K562 (cell line): Measurements from ENCODE around the gene ASB15. TPM values are rescaled to one million over a fixed set of nuclear protein-coding genes. Genes with fewer than 3 reads are reported as not detected.

ENCODE experiments used
- ATAC-seq: fragments of 200-7000 bp; cut with Tn5 transposase; 3 replicates; pipeline ENCODE4 v1.9.1; 2020; ENCODE audit warnings: moderate library complexity
- BruUV-seq: library from RNA; stranded (reverse); fragments of 400-500 nt; replicated peaks from 2 replicates; lab custom pipeline; 2021; lab: Mats Ljungman, UMichigan
- CTCF ChIA-PET: fragments of 300-600 bp; formaldehyde crosslinking; extraction: SDS; loops from one replicate; lab custom pipeline; 2021; ENCODE audit warnings: low intra/inter-chr PET ratio; lab: Yijun Ruan, JAX
- POLR2A ChIA-PET: fragments of 300-600, 350-650 bp; sonication (Branson Sonifier 250); formaldehyde crosslinking; extraction: SDS; loops from one replicate; lab custom pipeline; 2021; ENCODE audit warnings: antibody characterized with exemption, inconsistent platforms; lab: Yijun Ruan, JAX
- DNase-seq, 4 experiments: peaks; one replicate each; pipeline versions ENCODE4 v3.0.0 to v3.0.0-alpha.2; 2011 to 2018; ENCODE audit warnings: low spot score in 3 of 4, mixed read lengths in 3 of 4; ENCODE audit errors: extremely low read depth in 1 of 4
- FAIRE-seq: peaks from 2 replicates; lab custom pipeline; 2011; peaks lifted over from hg19 to GRCh38; lab: Jason Lieb, UNC
- H2AFZ ChIP-seq: 2 replicates; pipeline ENCODE4 v1.6.0; 2011; ENCODE audit warnings: low read depth, low read length, control low read depth, inconsistent platforms
- H3K27ac ChIP-seq: fragments of 200-600 bp; 3 replicates; pipeline ENCODE4 v1.8.0; 2011; ENCODE audit warnings: low read depth, mild to moderate bottlenecking, control low read depth, inconsistent platforms, low read length, moderate library complexity, mixed read lengths; ENCODE audit errors: extremely low read depth
- H3K27me3 ChIP-seq, 2 experiments: fragments of 300-600 bp in 1 of 2; 2 replicates in 1 of 2; 3 replicates in 1 of 2; pipeline versions ENCODE4 v1.6.0 to v1.8.0; 2011; ENCODE audit warnings: inconsistent platforms in 2 of 2, low read length in 2 of 2, mild to moderate bottlenecking in 1 of 2, mixed read lengths in 1 of 2, moderate library complexity in 1 of 2; ENCODE audit not compliant: control insufficient read depth in 2 of 2, insufficient read depth in 2 of 2
- H3K36me3 ChIP-seq: fragments of 300-600 bp; 3 replicates; pipeline ENCODE4 v1.8.0; 2011; ENCODE audit warnings: mild to moderate bottlenecking, low read length, inconsistent platforms; ENCODE audit not compliant: control insufficient read depth, insufficient read depth
- H3K4me1 ChIP-seq, 2 experiments: fragments of 200-600 bp in 1 of 2; replicated peaks in 1 of 2; 2 replicates in 1 of 2; 3 replicates in 1 of 2; pipeline versions ENCODE4 v1.5.1 to v1.8.0; 2011; ENCODE audit warnings: inconsistent platforms in 2 of 2, low read length in 2 of 2, mild to moderate bottlenecking in 1 of 2, mixed read lengths in 1 of 2, moderate library complexity in 1 of 2; ENCODE audit not compliant: control insufficient read depth in 2 of 2, insufficient read depth in 2 of 2
- H3K4me2 ChIP-seq: 2 replicates; pipeline ENCODE4 v1.6.1; 2011; ENCODE audit warnings: low read length, control low read depth, inconsistent platforms, mixed read lengths; ENCODE audit not compliant: insufficient read depth
- H3K4me3 ChIP-seq: fragments of 200-600 bp; sonication (generic), shearing (Covaris generic); 2 replicates; pipeline ENCODE4 v1.5.1; 2016; ENCODE audit warnings: control low read depth, inconsistent platforms
- H3K79me2 ChIP-seq: fragments of 200-600 bp; 3 replicates; pipeline ENCODE4 v1.8.0; 2011; ENCODE audit warnings: low read length, inconsistent platforms; ENCODE audit not compliant: control insufficient read depth, insufficient read depth
- H3K9ac ChIP-seq, 2 experiments: 2 replicates each; pipeline versions ENCODE4 v1.6.0 to v1.6.1; 2011; ENCODE audit warnings: low read depth in 2 of 2, low read length in 2 of 2, control low read depth in 1 of 2, inconsistent platforms in 1 of 2, mild to moderate bottlenecking in 1 of 2, mixed read lengths in 1 of 2; ENCODE audit not compliant: insufficient read depth in 1 of 2
- H3K9me1 ChIP-seq: one replicate; pipeline ENCODE4 v1.6.0; 2011; ENCODE audit warnings: inconsistent platforms, mild to moderate bottlenecking, low read length, moderate library complexity; ENCODE audit not compliant: control insufficient read depth, insufficient read depth
- H3K9me3 ChIP-seq: replicated peaks from 2 replicates; pipeline ENCODE4 v1.5.1; 2011; ENCODE audit warnings: low read depth, low read length, inconsistent platforms; ENCODE audit not compliant: control insufficient read depth, insufficient read depth
- H4K20me1 ChIP-seq: replicated peaks from 2 replicates; pipeline ENCODE4 v1.6.1; 2011; ENCODE audit warnings: low read length, inconsistent platforms, mixed read lengths; ENCODE audit not compliant: control insufficient read depth, insufficient read depth
- MGA ChIP-seq: fragments of 450-650 bp; IDR thresholded peaks from 2 replicates; pipeline ENCODE4 v1.6.1; 2016; ENCODE audit warnings: mild to moderate bottlenecking, moderate library complexity
- WGBS: fragments of 100-300 bp; shearing (Covaris generic); methylation state at CpG from one replicate; pipeline ENCODE4 v1.1.6; 2016; ENCODE audit warnings: low coverage, mixed read lengths; ENCODE audit not compliant: insufficient coverage; ENCODE audit errors: missing lambda C conversion rate; 5-methylcytosine and 5-hydroxymethylcytosine counted together
- in situ Hi-C: fragments of 300-500 bp; cut with MboI; formaldehyde crosslinking; loops from 4 replicates; pipeline ENCODE4 v1.15.0; 2018; ENCODE audit warnings: inconsistent platforms, mixed read lengths
- intact Hi-C: fragments of 100-400 bp; cut with micrococcal nuclease; formaldehyde crosslinking; loops from 2 replicates; pipeline ENCODE4 v1.14.2; 2022
- polyA plus RNA-seq, 8 experiments: library from polyadenylated mRNA; depleted of rRNA in 4 of 8; stranded (reverse) in 5 of 8; unstranded in 3 of 8; fragments of >200 nt; fragmentation: Nextera tagmentation in 2 of 8; fragmentation: Illumina TruSeq in 1 of 8; extraction: Ambion mirVana in 2 of 8; extraction: Trizol in 1 of 8; gene quantifications; 2 replicates each; pipeline versions ENCODE4 v1.2.1 to v1.2.3, GENCODE V29; 2011 to 2014; ENCODE audit warnings: inconsistent platforms in 1 of 8, missing spikeins in 1 of 8
- total RNA-seq, 7 experiments: library from RNA; depleted of rRNA in 6 of 7; stranded (reverse); fragments of >200 nt in 6 of 7; fragmentation: Illumina TruSeq in 2 of 7; extraction: Trizol in 2 of 7; gene quantifications; 2 replicates each; pipeline versions ENCODE4 v1.2.1 to v1.2.3, GENCODE V29; 2011 to 2021; ENCODE audit warnings: low replicate concordance in 1 of 7

ASB15 gene
- total and polyA plus RNA-seq, 9 of the 15 experiments (the other 6 are each of a cell fraction or from before 2014, with no cell fraction given) = 0.03 to 0.14 (median 0.04) TPM; not detected in 3

- intact Hi-C loops = no loop called here
- no peaks in the 10 kb centered on the region for H3K9me3 ChIP-seq
- no peaks in the 10 kb centered on the region for H3K4me1 ChIP-seq
- H3K9me1 ChIP-seq = no peaks in the 10 kb centered on the region
- no peaks in the 10 kb centered on the region for H4K20me1 ChIP-seq
- no peak overlapping the region for H3K9ac ChIP-seq
- in situ Hi-C loops = loop anchor here (5.0 kb wide), 1 partner anchor 181 kb away; no protein-coding TSS in a partner anchor
- H3K79me2 ChIP-seq = no peaks in the 10 kb centered on the region
- POLR2A ChIA-PET = interaction anchor here (1.2 kb wide), 1 partner anchor 72 kb away, joined by 3 read pairs; no protein-coding TSS in a partner anchor
- no peak for TF ChIP-seq MGA
- 80% methylated on average over 2 of the region's 2 CpGs for WGBS
- BruUV-seq = no TSS peak
- CTCF ChIA-PET = interaction anchor here (2.8 kb wide), 1 partner anchor 184 kb away, joined by 37 read pairs; no protein-coding TSS in a partner anchor
- DNase-seq = no peak
- H3K4me2 ChIP-seq = no peak overlapping the region
- FAIRE-seq = no peak
- H3K4me3 ChIP-seq = no peak overlapping the region
- H3K27ac ChIP-seq = no peak overlapping the region
- no peaks in the 10 kb centered on the region for H3K27me3 ChIP-seq
- H2AFZ ChIP-seq = no peak overlapping the region
- no peak for ATAC-seq
- H3K36me3 ChIP-seq = peaks cover 56% of the 10 kb centered on the region; the same call in 2 of the 3 replicates
Measured at GRCh38 chr7:123681561-123681960, 79.9 kb downstream of the ASB15 start.
